ENCODE measurements around the gene XPNPEP2.

Gene XPNPEP2

GRCh38 chrX:129738466-129739308 is at the start of gene XPNPEP2:
TSS of gene XPNPEP2 (plus strand) at chrX:129738979. CDS start at chrX:129739214, 235 bp downstream.
- no peak for DNase-seq (ENCODE audit: low read depth in 2 of 2)

GRCh38 chrX:129689796-129690195 is 49.0 kb upstream of the XPNPEP2 start:
- no peak for DNase-seq (ENCODE audit: low read depth in 2 of 2)

GRCh38 chrX:129690435-129690834 is 48.3 kb upstream of the XPNPEP2 start:
- no peak for DNase-seq (ENCODE audit: low read depth in 2 of 2)

GRCh38 chrX:129693354-129693753 is 45.4 kb upstream of the XPNPEP2 start:
- no peak for DNase-seq (ENCODE audit: low read depth in 2 of 2)

- DNase-seq (ENCODE audit: low read depth in 2 of 2), result no peak
Measured at GRCh38 chrX:129694805-129695204, 44.0 kb upstream of the XPNPEP2 start.

GRCh38 chrX:129695535-129695934 is 43.2 kb upstream of the XPNPEP2 start:
- DNase-seq (ENCODE audit: low read depth in 2 of 2), result no peak

- DNase-seq (ENCODE audit: low read depth in 2 of 2), result no peak
Measured at GRCh38 chrX:129695937-129696336, 42.8 kb upstream of the XPNPEP2 start.

GRCh38 chrX:129696463-129697155 is 42.2 kb upstream of the XPNPEP2 start:
- DNase-seq (ENCODE audit: low read depth in 2 of 2), result no peak

- no peak for DNase-seq (ENCODE audit: low read depth in 2 of 2)
Measured at GRCh38 chrX:129697204-129697829, 41.5 kb upstream of the XPNPEP2 start.

GRCh38 chrX:129698150-129698549 is 40.6 kb upstream of the XPNPEP2 start:
- no peak for DNase-seq (ENCODE audit: low read depth in 2 of 2)

- no peak for DNase-seq (ENCODE audit: low read depth in 2 of 2)
Measured at GRCh38 chrX:129700536-129700935, 38.2 kb upstream of the XPNPEP2 start.

GRCh38 chrX:129701624-129702069 is 37.1 kb upstream of the XPNPEP2 start:
- DNase-seq (ENCODE audit: low read depth in 2 of 2), result no peak

GRCh38 chrX:129704491-129704890 is 34.3 kb upstream of the XPNPEP2 start:
- DNase-seq (ENCODE audit: low read depth in 2 of 2), result no peak

GRCh38 chrX:129705377-129705925 is 33.3 kb upstream of the XPNPEP2 start:
- no peak for DNase-seq (ENCODE audit: low read depth in 2 of 2)

- no peak for DNase-seq (ENCODE audit: low read depth in 2 of 2)
Measured at GRCh38 chrX:129705988-129706387, 32.8 kb upstream of the XPNPEP2 start.

- no peak for DNase-seq (ENCODE audit: low read depth in 2 of 2)
Measured at GRCh38 chrX:129706400-129707072, 32.2 kb upstream of the XPNPEP2 start.

GRCh38 chrX:129714581-129714980 is 24.2 kb upstream of the XPNPEP2 start:
- no peak for DNase-seq (ENCODE audit: low read depth in 2 of 2)

- no peak for DNase-seq (ENCODE audit: low read depth in 2 of 2)
Measured at GRCh38 chrX:129716507-129716906, 22.3 kb upstream of the XPNPEP2 start.

- DNase-seq (ENCODE audit: low read depth in 2 of 2), result no peak
Measured at GRCh38 chrX:129717892-129718291, 20.9 kb upstream of the XPNPEP2 start.

- DNase-seq (ENCODE audit: low read depth in 2 of 2), result no peak
Measured at GRCh38 chrX:129718676-129719075, 20.1 kb upstream of the XPNPEP2 start.

- no peak for DNase-seq (ENCODE audit: low read depth in 2 of 2)
Measured at GRCh38 chrX:129719268-129719667, 19.5 kb upstream of the XPNPEP2 start.

All from stimulated activated CD8-positive, alpha-beta memory T cell treated with anti-CD3 and anti-CD28 coated beads, Interleukin-15, amount 100 ng/mL, for 48 hours (primary cell).